ENCODE results near the gene DCP1A.
"Not testable (repeated sequence)": the region's sequence is repeated elsewhere in the genome, so short reads cannot be mapped to it uniquely, and the experiment has no call there.

Gene DCP1A

GRCh38 chr3:53261712-53262111, 85.6 kb downstream of the DCP1A start:
- no peak for DNase-seq

- no peak for DNase-seq
Observed at GRCh38 chr3:53260286-53260785, 87.0 kb downstream of the DCP1A start.

- no peak for DNase-seq
Observed at GRCh38 chr3:53259427-53260259, 87.7 kb downstream of the DCP1A start.

- DNase-seq = no peak
Observed at GRCh38 chr3:53258600-53259426, 88.5 kb downstream of the DCP1A start.

GRCh38 chr3:53257465-53257864, 89.9 kb downstream of the DCP1A start:
- no peak for DNase-seq

GRCh38 chr3:53256704-53257055, 90.7 kb downstream of the DCP1A start:
- DNase-seq = no peak

- peak; percentile 19 to 62 for DNase-seq
Observed at GRCh38 chr3:53255775-53256703, 91.3 kb downstream of the DCP1A start, which contains the start of gene TKT. Gene TKT (minus strand): TSS chr3:53256022. CDS start chr3:53255942, 80 bp downstream.

GRCh38 chr3:53255423-53255774, 91.9 kb downstream of the DCP1A start:
- DNase-seq = no peak

GRCh38 chr3:53254509-53255422, 92.6 kb downstream of the DCP1A start:
- DNase-seq = peak; percentile 37 to 53

- no peak for DNase-seq
Observed at GRCh38 chr3:53253707-53254508, 93.4 kb downstream of the DCP1A start.

- DNase-seq = not testable (repeated sequence)
Observed at GRCh38 chr3:53252947-53253322, 94.4 kb downstream of the DCP1A start.

GRCh38 chr3:53252096-53252946, 95.0 kb downstream of the DCP1A start:
- no peak for DNase-seq

GRCh38 chr3:53250881-53251605, 96.3 kb downstream of the DCP1A start:
- DNase-seq = no peak

- no peak for DNase-seq
Observed at GRCh38 chr3:53250453-53250852, 96.9 kb downstream of the DCP1A start.

- no peak for DNase-seq
Observed at GRCh38 chr3:53248161-53248560, 99.2 kb downstream of the DCP1A start.

GRCh38 chr3:53247619-53248018, 99.7 kb downstream of the DCP1A start:
- DNase-seq = no peak

GRCh38 chr3:53244271-53244670, 103.1 kb downstream of the DCP1A start:
- DNase-seq = no peak

GRCh38 chr3:53243785-53244184, 103.6 kb downstream of the DCP1A start:
- DNase-seq = no peak

- no peak for DNase-seq
Observed at GRCh38 chr3:53243165-53243564, 104.2 kb downstream of the DCP1A start.
